SJCRH30 (cell line): ENCODE results near the gene EMC8. TPM values are rescaled to one million over a fixed set of nuclear protein-coding genes. Genes with fewer than 3 reads are reported as not detected.

ENCODE experiments used
- DNase-seq, 2 experiments: peaks; one replicate each; pipeline ENCODE4 v3.0.0-alpha.2; 2015 to 2020
- H3K27ac ChIP-seq: fragments of 250-450 bp; sonication (Bioruptor Pico); 2 replicates; pipeline ENCODE4 v1.5.1; 2020; ENCODE audit warnings: mild to moderate bottlenecking, moderate library complexity
- H3K27me3 ChIP-seq: fragments of 250-450 bp; sonication (Bioruptor Pico); 2 replicates; pipeline ENCODE4 v1.5.1; 2020; ENCODE audit warnings: mild to moderate bottlenecking, moderate library complexity
- H3K36me3 ChIP-seq: fragments of 250-450 bp; sonication (Bioruptor Pico); 2 replicates; pipeline ENCODE4 v1.5.1; 2020; ENCODE audit warnings: mild to moderate bottlenecking, moderate library complexity
- H3K4me1 ChIP-seq: fragments of 250-450 bp; sonication (Bioruptor Pico); 2 replicates; pipeline ENCODE4 v1.5.1; 2020; ENCODE audit warnings: mild to moderate bottlenecking, moderate library complexity
- H3K4me3 ChIP-seq: fragments of 250-450 bp; sonication (Bioruptor Pico); 2 replicates; pipeline ENCODE4 v1.5.1; 2020; ENCODE audit warnings: mild to moderate bottlenecking, moderate library complexity
- H3K9me3 ChIP-seq: fragments of 250-450 bp; sonication (Bioruptor Pico); replicated peaks from 2 replicates; pipeline ENCODE4 v1.5.1; 2020; ENCODE audit warnings: mild to moderate bottlenecking, moderate library complexity
- total RNA-seq: library from RNA; depleted of rRNA; stranded (reverse); fragments of >200 nt; shearing (Covaris generic); gene quantifications from 2 replicates; pipeline ENCODE4 v1.2.3, GENCODE V29; 2014

EMC8 gene
- total RNA-seq, 1 experiment from 2014 or later, result 26.2 TPM

DNA sequence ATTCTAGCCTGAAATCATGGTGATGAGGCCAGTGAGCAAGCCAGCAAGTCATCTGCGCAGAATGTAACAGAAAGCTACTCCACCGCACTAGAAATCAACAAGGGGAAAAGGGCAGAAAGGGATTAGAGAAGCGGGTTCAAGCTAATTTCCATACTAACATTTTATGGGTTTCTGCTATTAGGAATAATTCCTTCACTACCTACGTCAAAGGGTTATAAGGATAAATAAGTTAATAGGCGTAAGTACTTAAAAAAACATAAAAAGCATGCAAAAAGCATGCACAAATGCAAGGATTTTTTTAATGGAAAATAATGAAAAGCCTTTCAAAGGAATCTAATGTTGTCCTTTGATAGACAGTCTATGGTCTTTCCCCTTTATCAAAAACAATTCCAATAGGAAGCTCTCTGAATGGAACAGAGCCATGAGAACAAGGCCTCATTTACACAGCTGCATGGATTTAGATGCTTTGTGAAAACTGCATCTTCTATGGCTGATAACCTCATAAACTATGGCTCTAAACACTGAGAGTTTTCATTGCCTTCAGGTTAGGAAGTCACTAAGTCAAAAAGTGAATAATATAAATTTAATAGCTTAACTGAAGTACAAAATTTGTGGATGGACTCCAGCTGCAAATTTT is 5.6 kb downstream of the EMC8 start:
- DNase-seq, result no peak
- Histone ChIP-seq H3K4me3 (no peak overlapping the region), H3K27me3 (no peaks in the 10 kb centered on the region), H3K36me3 (peaks cover 14% of the 10 kb centered on the region; the same call in 1 of the 2 replicates), H3K4me1 (no peaks in the 10 kb centered on the region), H3K9me3 (no peaks in the 10 kb centered on the region), H3K27ac (no peak overlapping the region)

DNA sequence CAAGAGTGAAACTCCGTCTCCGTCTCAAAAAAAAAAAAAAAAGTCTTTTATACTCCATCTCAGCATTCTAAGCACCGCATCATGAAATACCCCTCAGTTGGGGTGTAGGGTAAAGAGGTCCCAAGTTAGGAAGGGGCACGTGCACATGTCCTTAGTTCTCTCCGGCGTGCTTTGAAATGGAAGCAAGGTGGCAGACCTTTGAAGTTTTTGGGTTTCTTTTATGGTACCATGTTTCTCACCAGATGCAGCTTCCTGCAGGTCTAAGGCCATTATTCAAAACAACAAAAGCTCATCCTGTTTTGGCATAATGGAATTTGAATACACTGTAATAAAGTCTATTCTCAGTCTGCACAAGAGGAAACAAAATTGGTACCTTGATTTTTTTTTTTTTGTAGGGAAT is 9.6 kb downstream of the EMC8 start:
- Histone ChIP-seq H3K4me1 (no peaks in the 10 kb centered on the region), H3K27ac (no peak overlapping the region), H3K36me3 (peaks cover 19% of the 10 kb centered on the region; the same call in 1 of the 2 replicates), H3K27me3 (no peaks in the 10 kb centered on the region), H3K9me3 (no peaks in the 10 kb centered on the region), H3K4me3 (no peak overlapping the region)
- DNase-seq, result no peak

DNA sequence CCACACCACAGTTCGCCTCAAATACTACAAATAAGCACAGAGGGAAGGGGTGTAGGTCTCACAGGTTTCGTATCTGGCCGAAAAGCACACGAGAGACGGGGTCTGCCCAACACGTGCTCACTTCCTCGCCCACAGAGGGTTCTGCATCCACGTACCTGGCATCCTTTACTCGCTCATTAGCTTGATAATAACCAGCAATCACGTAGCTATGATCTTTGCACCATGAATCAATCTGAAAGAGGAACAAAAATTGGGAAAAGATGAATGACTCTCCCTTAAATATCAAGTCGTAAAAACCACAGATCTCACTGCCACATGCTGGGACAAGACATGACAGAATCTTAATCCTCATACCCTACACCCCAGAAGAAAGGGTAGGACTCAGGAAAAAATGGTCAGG is 10.5 kb downstream of the EMC8 start:
- Histone ChIP-seq H3K36me3 (peaks cover 19% of the 10 kb centered on the region; the same call in 1 of the 2 replicates), H3K4me1 (no peaks in the 10 kb centered on the region), H3K27me3 (no peaks in the 10 kb centered on the region), H3K4me3 (no peak overlapping the region), H3K27ac (no peak overlapping the region), H3K9me3 (no peaks in the 10 kb centered on the region)
- DNase-seq, result no peak

DNA sequence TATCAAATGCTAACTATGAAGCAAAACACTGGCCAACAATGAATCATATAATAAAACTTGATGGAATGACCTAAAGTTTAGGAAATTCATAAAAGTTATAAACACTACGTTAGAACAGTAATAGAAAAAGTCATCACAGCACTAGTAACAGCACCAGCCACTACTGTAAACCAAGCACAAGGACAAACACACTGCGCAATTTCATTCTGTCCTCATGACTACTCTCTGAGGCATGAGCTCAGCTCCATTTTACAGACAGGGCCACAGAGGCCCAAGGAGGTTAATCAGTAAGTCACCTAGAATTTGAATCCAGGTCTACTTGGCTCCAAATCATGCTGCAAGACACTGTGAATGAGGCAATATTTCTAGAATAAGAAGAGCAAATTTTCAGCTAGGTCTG is 13.4 kb downstream of the EMC8 start:
- Histone ChIP-seq H3K9me3 (no peaks in the 10 kb centered on the region), H3K4me3 (no peak overlapping the region), H3K36me3 (peaks cover 8% of the 10 kb centered on the region; the same call in 1 of the 2 replicates), H3K27ac (no peak overlapping the region), H3K4me1 (no peaks in the 10 kb centered on the region), H3K27me3 (no peaks in the 10 kb centered on the region)
- no peak for DNase-seq

DNA sequence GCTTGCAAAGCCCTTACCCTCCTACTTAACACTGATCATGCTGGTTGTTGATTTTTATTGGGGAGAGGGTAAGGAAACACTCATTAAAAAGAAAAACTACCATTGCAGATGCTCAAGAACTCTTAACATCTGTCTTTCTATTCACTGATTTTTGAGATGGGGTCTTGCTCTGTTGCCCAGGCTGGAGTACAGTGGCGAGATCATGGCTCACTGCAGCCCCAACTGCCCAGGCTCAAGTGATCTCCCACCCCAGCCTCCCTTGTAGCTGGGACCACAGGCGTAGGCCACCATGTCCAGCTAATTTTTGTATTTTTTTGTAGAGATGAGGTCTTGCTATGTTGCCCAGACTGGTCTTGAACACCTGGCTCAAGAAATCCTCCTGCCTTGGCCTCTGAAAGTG is 14.5 kb downstream of the EMC8 start:
- H3K4me3 ChIP-seq, result no peak overlapping the region
- H3K4me1 ChIP-seq, result no peaks in the 10 kb centered on the region
- H3K27ac ChIP-seq, result no peak overlapping the region
- DNase-seq, result no peak
- no peaks in the 10 kb centered on the region for H3K9me3 ChIP-seq
- no peaks in the 10 kb centered on the region for H3K27me3 ChIP-seq
- peaks cover 8% of the 10 kb centered on the region; the same call in 1 of the 2 replicates for H3K36me3 ChIP-seq

DNA sequence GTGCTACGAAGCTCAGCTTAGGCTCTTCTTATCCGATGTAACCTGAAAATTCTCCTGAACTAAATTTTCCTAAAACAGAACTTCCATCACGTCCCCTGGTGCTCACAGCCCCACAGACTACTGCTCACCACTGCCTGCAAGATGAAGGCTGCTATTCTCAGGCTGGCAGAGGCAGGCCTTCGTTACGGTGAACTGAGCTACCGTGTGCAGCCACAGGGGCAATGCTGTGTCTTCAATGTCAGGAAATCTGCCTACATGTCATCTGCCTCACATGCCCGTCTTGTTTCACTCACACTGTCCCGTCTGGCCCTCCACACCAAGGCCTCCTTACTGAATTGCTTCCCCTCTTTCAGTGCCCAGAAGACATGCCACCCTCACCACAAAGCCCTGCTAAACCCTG is 15.9 kb downstream of the EMC8 start:
- no peak for DNase-seq
- H3K9me3 ChIP-seq, result no peaks in the 10 kb centered on the region
- no peaks in the 10 kb centered on the region for H3K27me3 ChIP-seq
- H3K36me3 ChIP-seq, result peaks cover 5% of the 10 kb centered on the region; the same call in 1 of the 2 replicates
- H3K4me3 ChIP-seq, result no peak overlapping the region
- H3K4me1 ChIP-seq, result no peaks in the 10 kb centered on the region
- no peak overlapping the region for H3K27ac ChIP-seq

DNA sequence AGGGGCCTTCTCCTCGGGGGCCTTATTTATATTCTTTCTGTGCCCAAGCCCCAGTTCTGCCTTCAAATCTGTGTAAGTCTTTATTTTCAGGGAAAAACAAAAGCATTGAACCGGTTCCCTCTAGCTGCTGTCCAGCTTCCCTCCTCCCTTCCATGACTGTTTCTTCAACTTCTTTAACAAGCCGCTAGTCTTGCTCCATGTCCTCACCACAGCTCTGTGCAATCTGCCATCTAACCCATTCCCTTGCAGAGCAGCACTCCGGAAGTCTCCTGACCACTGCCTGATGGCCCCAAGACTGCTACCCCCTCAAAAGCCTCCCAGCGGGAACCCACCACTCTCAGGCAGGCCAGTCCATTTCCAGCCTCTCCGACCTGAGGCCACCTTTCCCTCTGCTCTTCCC is 16.9 kb downstream of the EMC8 start:
- 0 out of 2 replicates have a peak, but pooled peaks cover 3% of the 10 kb centered on the region for H3K36me3 ChIP-seq
- H3K27me3 ChIP-seq, result no peaks in the 10 kb centered on the region
- no peak for DNase-seq

DNA sequence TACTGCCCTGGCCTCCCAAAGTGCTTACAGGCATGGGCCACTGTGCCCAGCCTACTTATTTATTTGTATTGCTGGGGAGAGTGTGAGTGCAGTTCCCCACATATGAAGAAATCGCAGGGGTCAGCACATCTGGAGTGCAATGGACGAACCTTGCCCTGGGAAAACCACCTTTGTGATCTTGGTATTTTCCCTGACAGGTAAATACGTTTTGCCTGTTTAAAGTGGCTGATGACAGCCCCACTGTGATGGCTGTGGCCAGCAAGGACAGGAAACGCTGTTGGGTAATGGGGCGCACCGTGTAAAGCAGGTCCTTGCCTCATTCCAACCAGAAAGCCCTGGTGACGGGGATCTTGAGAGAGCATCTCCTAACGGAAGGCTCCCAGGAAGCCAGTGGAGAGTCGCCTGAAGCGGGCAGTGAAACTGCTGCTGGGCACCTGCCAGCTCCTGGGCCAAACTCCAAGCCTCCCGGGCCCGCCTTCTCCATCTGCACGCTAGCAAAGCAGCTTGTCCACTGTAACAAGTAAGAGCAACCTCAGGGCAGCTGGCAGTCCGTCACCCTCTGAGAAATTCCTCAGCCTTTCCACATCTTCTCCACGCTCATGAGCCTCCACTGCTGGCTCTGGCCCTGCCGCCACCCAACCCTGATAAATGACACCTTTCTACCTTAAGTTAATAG is 17.5 kb downstream of the EMC8 start:
- no peaks in the 10 kb centered on the region for H3K27me3 ChIP-seq
- H3K36me3 ChIP-seq, result 0 out of 2 replicates have a peak, but pooled peaks cover 3% of the 10 kb centered on the region
- H3K4me1 ChIP-seq, result no peaks in the 10 kb centered on the region
- H3K9me3 ChIP-seq, result no peaks in the 10 kb centered on the region
- H3K4me3 ChIP-seq, result no peak overlapping the region
- H3K27ac ChIP-seq, result no peak overlapping the region
- no peak for DNase-seq

More for the DNA sequence above, 16.9 kb downstream of the EMC8 start:
- H3K4me1 ChIP-seq, result no peaks in the 10 kb centered on the region
- no peak overlapping the region for H3K4me3 ChIP-seq
- no peaks in the 10 kb centered on the region for H3K9me3 ChIP-seq
- H3K27ac ChIP-seq, result no peak overlapping the region

DNA sequence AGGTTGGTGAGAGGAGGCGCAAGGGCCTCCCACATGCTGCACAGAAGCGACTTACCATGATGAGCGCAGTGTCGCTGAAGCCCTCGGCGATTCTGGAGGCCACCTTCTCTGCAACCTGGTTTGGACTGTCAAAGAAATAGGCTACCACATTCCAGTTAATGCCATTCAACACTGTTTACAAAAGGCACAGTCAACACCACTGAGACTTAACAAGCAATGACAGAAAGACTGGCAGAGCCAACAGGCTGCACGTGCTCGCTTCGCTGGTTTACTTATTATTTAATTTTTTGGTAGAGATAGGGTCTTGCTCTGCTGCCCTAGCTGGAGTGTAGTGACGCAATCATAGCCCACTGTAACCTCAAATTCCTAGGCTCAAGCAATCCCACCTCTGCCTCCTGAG is 18.2 kb downstream of the EMC8 start:
- no peak overlapping the region for H3K4me3 ChIP-seq
- no peaks in the 10 kb centered on the region for H3K9me3 ChIP-seq
- 0 out of 2 replicates have a peak, but pooled peaks cover 3% of the 10 kb centered on the region for H3K36me3 ChIP-seq
- H3K27me3 ChIP-seq, result no peaks in the 10 kb centered on the region
- H3K27ac ChIP-seq, result no peak overlapping the region
- no peak for DNase-seq
- H3K4me1 ChIP-seq, result no peaks in the 10 kb centered on the region

DNA sequence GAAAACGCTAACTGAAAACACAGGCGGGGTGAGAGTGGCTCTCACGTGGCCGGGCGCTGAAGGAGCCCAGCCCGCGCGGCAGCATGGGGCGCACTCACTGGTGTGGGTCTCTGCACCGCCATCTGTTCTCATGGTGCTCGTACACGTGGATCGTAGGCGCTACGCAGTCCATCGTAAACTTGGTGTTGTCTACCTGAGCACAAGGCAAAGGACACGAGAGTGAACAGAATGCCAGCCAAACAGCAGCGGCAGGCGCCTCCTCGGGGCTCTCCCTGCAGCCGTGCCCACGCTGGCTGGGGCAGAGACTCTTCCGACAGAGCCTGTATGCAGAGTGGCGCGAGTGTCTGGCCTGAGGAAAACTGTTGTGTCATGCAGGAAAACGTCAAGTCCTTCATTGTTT is 19.1 kb downstream of the EMC8 start:
- Histone ChIP-seq H3K4me1 (no peaks in the 10 kb centered on the region), H3K4me3 (no peak overlapping the region), H3K36me3 (no peaks in the 10 kb centered on the region), H3K27ac (no peak overlapping the region), H3K9me3 (no peaks in the 10 kb centered on the region), H3K27me3 (no peaks in the 10 kb centered on the region)
- no peak for DNase-seq

DNA sequence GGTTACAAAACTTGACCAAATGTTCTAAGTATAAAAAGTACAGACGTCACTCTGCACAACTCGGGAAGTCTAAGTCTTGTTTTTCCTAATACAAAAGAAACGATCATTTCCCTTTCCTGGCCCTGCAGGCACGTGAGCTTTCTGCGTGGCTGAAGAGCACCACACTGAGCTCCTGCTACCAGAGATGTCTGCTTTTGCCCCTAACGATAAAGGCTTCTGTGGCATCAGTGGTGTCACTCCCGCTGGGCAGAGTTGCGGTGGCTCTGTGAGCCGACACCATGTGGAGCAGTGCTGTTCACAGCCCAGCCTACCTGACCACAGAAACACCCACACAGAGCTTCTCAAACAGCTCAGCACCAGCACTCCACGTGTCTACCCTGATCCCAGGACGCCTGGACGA is 20.5 kb downstream of the EMC8 start:
- H3K4me1 ChIP-seq, result no peaks in the 10 kb centered on the region
- no peaks in the 10 kb centered on the region for H3K36me3 ChIP-seq
- no peak for DNase-seq
- H3K27ac ChIP-seq, result no peak overlapping the region
- no peak overlapping the region for H3K4me3 ChIP-seq
- no peaks in the 10 kb centered on the region for H3K27me3 ChIP-seq
- no peaks in the 10 kb centered on the region for H3K9me3 ChIP-seq

DNA sequence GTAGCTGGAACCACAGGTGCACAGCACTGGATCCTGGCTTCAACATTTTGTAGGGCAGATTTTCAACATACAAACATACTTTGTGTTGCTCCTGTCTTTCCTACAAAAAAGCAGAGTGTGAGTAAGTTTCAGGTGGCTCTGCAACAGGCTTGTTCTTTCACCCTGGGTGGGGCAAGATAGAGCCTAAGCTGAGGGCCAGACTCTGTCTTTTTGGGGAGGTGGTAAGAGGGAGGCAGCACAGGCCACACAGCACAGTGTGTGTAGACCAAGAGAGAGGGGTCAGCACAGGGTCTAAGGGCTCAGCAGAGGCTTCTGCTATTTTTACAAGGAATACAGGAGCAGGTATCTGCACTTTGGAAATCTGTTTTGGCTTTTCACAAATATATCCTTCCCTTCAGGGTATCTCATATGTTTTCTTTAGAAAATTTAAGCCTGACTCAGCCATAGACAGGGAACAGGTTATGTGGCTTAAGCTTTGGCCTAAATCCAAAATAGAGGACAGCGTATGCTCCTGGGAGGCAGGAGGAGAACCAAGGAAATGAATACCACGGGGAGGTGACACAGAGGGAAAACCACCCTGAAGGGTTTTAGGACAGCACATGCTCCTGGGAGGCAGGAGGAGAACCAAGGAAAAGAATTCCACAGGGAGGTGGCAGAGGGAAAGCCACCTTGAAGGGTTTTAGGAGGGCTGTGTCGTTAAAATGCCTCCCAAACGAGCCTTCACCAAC is 21.6 kb downstream of the EMC8 start:
- Histone ChIP-seq H3K27me3 (no peaks in the 10 kb centered on the region), H3K4me1 (no peaks in the 10 kb centered on the region), H3K36me3 (no peaks in the 10 kb centered on the region), H3K27ac (no peak overlapping the region), H3K4me3 (no peak overlapping the region), H3K9me3 (no peaks in the 10 kb centered on the region)
- peak in 1 of 2 experiments; percentile 24 for DNase-seq

DNA sequence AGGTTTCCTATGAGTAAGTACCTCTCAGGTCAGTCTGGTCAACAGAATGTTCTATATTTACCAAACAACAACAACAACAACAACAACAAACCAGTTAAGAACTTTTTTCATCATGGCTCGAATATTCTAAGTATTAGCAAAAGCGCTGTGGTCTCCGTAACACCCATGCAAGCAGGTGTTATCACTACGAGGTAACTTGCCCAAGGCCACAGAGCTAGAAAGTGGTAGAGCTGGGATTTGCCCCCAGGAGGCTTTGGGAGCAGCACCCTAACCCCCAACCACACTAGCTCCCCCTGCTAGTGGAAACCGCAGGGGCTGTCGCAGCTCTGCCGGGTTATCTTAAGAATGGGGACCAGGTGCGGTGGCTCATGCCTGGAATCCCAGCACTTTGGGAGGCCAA is 24.5 kb downstream of the EMC8 start:
- no peak overlapping the region for H3K27ac ChIP-seq
- no peaks in the 10 kb centered on the region for H3K4me1 ChIP-seq
- H3K27me3 ChIP-seq, result no peaks in the 10 kb centered on the region
- H3K36me3 ChIP-seq, result no peaks in the 10 kb centered on the region
- DNase-seq, result no peak
- no peak overlapping the region for H3K4me3 ChIP-seq
- no peaks in the 10 kb centered on the region for H3K9me3 ChIP-seq

DNA sequence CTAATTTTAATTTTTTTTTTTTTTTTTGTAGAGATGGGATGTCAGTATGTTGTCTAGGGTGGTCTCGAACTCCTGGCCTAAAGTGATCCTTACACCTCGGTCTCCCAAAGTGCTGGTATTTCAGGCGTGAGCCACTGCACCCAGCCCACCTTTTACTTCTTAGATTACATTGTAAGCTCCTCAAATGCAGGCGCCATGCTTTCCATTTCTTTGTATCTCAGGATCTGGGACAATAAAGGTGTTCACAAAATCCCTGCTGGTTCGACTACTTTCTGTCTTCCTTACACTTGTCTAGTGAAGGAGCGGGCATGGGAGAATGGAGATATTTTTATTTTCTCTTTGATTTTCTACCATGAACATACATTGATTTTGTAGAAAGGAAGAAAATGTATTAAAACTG is 25.2 kb downstream of the EMC8 start:
- H3K4me1 ChIP-seq, result no peaks in the 10 kb centered on the region
- no peak for DNase-seq
- no peak overlapping the region for H3K4me3 ChIP-seq
- H3K36me3 ChIP-seq, result no peaks in the 10 kb centered on the region
- H3K27ac ChIP-seq, result no peak overlapping the region
- no peaks in the 10 kb centered on the region for H3K9me3 ChIP-seq
- no peaks in the 10 kb centered on the region for H3K27me3 ChIP-seq

DNA sequence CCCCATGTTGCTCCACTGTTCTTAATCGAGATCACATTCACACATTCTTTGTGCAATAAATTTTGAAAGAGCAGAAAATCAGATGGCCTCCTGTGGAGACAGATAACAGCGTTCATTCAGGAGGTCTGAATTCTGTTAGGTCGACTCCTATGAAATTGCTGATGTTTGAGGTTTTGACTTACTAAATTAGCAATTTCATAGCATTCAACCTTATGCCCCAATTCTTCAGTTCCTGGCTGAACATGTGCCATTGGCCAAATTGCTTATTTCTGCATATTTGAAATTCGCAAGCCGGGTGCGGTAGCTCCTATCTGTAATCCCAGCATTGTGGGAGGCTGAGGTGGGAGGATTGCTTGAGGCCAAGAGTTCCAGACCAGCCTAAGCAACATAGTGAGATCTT is 26.3 kb downstream of the EMC8 start:
- H3K4me1 ChIP-seq, result no peaks in the 10 kb centered on the region
- no peak for DNase-seq

More for the DNA sequence above, 26.3 kb downstream of the EMC8 start:
- Histone ChIP-seq H3K4me3 (no peak overlapping the region), H3K27ac (no peak overlapping the region), H3K36me3 (no peaks in the 10 kb centered on the region), H3K9me3 (no peaks in the 10 kb centered on the region), H3K27me3 (no peaks in the 10 kb centered on the region)
